HG03354 (cell line): ENCODE measurements around the gene ZNF286A.
A peak's percentile ranks its signal among the peaks of the same experiment; 100 is the strongest.
"Not testable (repeated sequence)": the region's sequence is repeated elsewhere in the genome, so short reads cannot be mapped to it uniquely, and the experiment has no call there.

ENCODE experiments used
- ATAC-seq: cut with Tn5 transposase; IDR thresholded peaks from one replicate; pipeline ENCODE4 v1.9.1; 2021; ENCODE audit warnings: mild to moderate bottlenecking; ENCODE audit not compliant: unreplicated experiment, poor library complexity, severe bottlenecking

Gene ZNF286A

DNA sequence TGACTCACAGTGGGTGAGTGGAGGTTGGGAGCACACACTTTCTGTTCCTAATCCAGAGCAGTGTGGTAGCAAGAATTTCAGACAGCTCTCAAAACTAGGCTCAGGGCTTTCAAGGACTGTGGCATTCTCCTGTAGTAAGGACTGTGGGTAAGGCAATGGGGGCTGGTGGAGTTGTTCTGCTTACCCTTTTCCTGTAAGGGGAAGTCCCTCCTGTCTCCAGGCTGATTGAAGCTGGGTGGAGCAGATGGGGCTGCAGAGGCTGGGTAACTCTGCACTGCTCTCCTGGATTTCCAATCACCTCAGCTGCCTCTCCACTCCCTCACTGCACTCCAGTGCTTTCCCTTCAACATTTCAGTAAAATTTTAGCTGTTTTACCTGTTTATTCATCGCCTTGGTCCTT lies 12.1 kb upstream of the ZNF286A start:
- ATAC-seq: not testable (repeated sequence)

DNA sequence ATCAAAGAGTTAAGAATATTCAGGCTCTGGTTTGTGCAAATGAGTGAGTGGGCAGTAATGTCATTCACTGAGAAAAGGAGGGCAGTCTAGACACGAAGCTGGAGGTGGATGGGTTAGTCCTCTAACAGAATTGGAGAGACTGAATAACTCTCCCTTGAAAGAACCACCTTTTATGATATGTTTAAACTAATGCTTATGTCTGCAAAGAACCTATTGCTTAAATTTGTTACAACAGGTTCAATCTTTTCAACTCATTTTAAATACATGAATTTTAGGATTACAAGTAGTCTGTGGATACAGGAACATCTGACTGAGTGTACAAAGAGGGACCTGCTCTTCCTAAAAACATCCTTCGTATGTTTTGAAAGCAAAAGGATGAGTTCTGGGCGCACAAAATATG lies 585 bp upstream of the ZNF286A start:
- ATAC-seq: not testable (repeated sequence)

DNA sequence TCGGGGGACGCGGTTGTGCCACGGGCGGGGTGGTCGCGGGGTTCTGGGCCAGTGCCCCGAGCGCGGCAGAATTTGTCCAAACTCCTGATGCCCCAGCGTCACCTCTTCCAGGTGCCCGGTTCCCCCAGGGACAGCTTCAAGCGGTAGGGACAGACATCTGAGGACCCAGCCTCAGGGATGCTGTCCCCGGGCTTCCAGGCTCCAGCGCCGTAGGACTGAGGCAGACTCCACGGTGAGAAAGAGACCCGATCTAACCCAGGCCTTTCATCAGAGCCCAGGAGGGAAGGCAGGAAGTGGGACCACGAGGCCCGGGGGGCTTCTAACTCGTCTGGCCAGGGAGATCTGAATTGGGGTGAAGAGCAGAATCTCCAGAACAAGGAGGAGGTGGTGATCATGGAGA lies 385 bp downstream of the ZNF286A start:
- peak; percentile 3 for ATAC-seq

DNA sequence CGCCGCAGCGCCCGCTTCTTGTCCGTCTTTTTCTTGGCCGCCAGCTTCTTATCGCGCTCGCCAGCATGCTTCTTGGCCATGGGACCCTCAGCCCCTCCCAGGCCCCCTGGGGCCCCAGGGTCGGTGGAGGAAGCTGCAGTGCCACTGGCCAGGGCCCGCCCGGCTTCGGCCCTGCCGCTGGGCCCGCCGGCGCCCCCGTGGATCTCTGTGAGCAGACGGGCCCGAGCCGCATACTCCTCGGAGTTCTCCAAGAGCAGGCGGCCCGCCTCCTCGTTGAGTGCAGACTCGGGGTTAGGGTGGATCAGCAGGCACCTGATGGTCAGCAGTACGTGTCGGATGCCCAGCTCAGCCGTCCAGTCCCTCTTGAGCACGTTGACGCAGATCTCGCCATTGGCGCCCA lies 4.7 kb downstream of the ZNF286A start:
- not testable (repeated sequence) for ATAC-seq

DNA sequence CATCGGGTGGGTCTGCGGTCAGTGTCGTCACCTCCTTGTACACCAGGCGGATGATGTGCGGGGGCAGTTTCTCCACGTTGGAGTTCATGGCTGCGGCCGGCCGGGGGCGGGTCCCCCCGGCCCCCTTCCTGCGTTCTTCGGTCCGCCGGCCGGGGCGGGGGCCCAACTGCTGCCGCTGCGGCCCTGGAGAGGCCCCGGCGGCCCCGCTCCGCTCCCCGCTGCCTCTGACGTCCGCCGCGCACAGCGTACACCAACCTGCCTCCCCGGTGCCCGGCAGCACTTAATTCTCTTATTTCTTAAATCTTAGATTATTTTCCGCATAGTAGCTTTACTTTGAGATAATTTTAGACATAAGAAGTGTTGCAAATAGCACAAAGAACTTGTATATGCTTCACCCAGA lies 5.3 kb downstream of the ZNF286A start:
- not testable (repeated sequence) for ATAC-seq

DNA sequence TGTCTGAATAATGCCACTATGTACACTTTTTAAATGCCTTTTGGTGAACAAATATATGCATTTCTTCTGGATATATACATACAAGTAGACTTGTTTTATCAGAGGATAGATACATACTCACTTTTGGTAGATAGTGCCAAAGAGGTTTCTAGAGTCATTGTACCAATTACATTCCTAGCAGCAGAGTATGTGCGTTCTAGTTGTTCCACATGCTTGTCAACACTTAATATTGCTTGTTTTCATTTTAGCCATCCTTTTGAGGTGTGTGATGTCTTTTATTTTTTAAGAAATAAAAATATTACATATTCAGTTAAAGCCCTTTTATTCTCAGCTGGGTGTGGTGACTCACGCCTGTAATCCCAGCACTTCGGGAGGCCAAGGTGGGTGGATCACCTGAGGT lies 9.3 kb downstream of the ZNF286A start:
- ATAC-seq: not testable (repeated sequence)

DNA sequence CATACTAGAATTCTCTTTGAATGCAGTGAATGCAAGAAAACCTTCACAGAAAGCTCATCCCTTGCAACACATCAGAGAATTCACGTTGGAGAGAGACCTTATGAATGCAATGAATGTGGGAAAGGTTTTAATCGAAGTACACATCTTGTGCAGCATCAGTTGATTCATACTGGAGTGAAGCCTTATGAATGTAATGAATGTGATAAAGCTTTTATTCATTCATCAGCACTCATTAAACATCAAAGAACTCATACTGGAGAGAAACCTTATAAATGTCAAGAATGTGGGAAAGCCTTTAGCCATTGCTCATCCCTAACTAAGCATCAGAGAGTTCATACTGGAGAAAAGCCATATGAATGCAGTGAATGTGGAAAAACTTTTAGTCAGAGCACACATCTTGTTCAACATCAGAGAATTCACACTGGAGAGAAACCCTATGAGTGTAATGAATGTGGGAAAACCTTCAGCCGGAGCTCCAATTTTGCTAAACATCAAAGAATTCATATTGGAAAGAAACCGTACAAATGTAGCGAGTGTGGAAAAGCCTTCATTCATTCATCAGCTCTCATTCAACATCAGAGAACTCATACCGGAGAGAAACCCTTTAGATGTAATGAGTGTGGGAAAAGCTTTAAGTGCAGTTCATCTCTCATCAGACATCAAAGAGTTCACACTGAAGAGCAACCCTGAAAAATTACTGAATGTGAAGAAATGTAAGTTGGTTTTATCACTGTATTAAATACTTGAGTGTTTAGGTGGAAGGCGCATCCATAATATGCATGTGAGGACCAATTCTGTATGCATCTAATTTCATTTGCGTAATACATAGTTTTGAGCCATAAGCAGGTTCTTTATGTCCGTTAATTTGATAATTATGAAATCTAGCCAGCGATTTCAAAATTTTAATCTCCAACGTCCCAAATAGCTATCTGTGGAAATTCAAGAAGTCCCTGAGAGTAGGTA lies 17.3 kb downstream of the ZNF286A start:
- not testable (repeated sequence) for ATAC-seq

DNA sequence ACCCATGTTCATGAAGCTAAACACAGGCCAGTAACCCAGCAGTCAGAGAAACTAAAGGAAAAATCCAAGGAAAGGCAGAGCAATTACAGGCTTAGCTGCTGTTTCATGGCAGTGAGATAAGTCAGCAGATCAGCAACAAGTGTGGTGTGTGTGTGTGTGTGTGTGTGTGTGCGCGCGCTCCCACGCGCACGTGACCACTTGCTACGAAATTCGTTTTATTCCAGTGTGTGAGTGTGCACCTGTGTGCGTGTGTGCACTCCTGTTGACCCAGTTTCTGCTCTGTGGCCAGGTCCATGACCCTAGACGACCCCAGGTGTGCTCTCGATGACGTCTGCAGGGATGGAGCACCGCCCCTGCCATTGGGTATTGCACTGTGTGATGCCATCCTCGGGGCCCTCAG lies 31.0 kb downstream of the ZNF286A start:
- not testable (repeated sequence) for ATAC-seq

DNA sequence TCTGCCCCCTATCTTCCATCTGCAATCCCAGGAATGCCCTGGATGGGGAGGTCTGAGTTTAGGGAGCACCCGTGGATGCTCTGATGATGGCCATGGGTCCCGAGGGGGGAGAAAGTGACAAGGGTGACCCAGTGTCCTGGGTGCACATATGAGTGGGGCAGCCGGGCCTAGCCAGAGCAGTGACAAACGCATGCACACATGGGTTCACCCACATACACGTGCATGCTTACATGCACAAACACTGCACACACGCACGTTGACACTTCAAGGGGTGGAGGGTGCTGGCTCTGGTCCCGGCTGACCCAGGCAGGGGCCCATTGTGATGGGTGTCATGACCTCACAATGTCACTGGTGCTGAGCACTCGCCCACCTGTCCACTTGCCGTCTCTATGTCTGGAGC lies 32.3 kb downstream of the ZNF286A start, which contains the start of gene TBC1D26:
TSS of gene TBC1D26 (plus strand) at position 384 of the 400 bp plus-strand sequence. CDS start 3,066 bp downstream, outside the sequence.
- ATAC-seq: not testable (repeated sequence)

DNA sequence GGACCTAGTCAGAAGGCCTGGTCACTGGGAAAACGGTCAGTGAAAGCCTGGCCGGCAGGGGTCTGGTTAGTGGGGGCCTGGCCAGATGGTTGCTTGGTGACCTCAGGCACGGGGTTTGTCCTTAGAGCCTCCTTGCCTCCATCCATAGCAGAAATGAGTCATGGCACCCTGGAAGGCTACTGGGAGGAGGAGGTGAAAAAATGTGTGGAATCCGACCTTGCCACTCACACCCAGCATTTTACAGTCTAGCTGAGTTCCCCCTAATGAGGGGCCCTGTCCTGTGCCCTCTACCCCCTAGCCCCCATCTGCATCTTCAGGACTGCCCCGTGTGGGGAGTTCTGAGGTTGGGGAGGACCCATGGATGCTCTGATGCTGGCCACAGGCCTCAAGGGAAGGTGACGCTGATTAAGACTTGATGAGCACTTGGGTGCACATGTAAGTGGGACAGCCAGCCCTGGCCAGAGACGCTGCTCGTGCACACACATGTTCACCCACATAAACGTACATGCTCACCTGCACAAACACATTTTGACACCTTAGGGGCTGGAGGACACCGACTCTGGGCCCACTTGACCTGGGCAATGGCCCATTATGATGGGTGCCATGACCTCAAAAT lies 33.7 kb downstream of the ZNF286A start:
- ATAC-seq: not testable (repeated sequence)

DNA sequence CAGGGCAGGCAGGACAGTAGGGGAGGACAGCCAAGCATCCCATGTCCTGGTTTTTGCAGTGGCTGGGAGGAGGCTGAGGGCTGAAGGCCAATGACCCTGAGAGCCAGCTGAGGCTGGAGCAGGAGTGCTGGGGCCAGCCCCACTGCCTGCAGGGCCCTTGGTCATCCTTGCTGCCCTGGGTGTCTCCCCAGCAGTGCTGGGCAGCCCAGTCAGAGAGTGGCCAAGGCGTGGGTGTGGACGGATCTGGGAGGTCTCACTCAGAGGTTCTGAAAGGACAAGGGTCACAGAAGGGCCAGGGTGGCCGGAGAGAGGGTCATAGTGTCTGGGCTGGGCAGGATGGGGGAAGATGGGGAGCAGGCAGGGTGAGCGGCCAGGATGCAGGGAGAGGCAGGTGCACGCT lies 37.0 kb downstream of the ZNF286A start:
- not testable (repeated sequence) for ATAC-seq

DNA sequence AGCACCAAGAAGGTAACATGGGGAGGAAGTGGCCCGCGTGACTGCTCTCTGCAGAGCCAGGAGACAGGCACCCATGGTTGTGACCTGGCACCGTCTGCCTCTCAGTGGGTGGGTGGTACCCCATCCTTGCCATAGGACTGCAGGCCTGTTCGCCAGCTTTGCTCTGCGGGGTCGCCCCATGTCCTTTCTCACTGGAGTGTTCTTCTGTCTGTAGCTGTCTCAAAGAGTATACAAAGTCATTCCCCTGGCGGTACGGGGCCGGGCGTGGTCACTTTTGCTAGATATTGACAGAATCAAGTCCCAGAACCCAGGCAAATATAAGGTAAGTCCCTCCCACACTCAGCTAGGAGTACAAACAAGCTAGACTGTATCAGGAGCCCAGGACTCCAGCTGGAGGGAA lies 38.5 kb downstream of the ZNF286A start:
- no peak for ATAC-seq

DNA sequence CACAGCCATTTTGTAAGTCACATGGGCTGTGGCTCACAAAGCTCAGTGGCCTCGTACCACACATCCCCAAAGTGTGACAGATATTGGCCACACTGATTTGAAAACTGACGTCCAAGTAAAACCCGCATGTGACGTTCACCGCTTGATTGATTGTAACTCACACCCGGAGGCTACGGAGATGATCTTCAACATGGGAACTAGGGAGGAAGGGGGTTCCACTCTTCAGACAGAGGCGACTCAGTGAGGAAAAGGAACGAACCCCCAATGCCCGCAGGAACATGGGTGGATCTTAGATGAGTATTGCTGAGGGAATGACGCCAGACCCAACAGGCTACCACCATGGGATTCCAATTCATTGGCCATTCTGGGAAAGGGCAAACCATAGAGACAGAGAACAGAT lies 39.7 kb downstream of the ZNF286A start:
- ATAC-seq: not testable (repeated sequence)

DNA sequence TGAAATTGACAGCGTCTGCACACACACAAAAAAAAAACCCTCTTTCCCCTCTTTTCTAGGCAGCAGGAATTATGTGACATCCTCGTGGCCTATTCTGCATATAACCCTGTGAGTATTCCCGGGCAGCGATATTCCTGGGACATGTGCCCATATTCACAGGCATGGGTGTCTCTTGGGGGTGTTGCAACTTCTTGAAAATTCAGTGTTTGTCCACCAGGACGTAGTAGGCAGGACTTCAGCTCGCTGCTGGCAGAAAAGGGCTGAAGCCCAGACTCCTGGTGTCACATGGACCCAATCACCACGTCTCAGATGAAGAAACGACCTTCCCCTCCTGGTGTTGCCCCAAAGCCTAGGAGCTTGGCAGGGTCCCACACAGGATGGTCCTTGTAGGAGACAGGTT lies 40.5 kb downstream of the ZNF286A start:
- ATAC-seq: not testable (repeated sequence)

DNA sequence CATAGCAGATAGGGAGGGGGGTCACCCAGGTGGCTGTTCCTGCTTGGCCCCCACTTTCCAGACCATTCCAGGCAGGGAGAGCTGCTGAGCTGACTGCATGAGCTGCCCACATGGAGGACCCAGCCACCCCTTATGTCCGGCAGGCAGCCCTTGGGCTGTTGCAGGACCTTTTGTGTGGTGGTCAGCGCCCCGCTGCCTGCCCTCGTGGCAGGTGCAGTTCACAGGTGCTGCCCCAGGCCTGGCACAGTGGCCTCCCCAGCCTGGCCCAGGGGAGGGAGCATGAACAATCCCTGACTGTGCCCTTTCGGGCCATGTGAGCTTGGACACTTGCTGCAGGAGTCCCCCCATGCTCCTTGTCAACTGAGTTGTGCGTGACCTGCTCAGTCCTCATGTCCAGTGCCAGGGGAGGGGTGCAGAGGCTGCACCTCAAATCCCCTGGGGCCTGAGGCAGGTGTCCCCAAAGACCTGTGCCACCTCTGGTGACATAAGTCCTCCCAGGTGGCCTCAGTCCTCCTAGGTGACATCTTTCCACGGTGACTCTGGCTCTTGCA lies 41.1 kb downstream of the ZNF286A start:
- no peak for ATAC-seq

DNA sequence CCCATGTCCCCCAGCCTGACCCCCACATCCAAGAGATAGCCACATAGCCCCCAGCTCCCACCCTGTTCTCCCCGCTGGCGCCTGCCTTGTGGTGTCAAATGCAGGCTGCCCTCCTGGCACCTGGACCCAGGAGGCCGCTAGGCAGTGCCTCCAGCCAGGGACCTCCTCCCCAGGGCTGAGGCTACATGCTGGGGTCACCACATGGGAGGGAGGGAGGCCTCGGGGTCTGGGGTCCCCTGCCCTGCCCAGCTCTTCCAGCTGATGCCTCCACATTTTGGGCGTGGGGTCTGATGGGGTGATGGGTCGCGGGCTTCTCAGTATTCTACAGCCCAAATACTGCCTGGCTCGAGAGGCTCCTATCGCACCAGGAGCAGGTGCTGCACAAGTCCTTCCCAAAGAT lies 42.1 kb downstream of the ZNF286A start:
- no peak for ATAC-seq

DNA sequence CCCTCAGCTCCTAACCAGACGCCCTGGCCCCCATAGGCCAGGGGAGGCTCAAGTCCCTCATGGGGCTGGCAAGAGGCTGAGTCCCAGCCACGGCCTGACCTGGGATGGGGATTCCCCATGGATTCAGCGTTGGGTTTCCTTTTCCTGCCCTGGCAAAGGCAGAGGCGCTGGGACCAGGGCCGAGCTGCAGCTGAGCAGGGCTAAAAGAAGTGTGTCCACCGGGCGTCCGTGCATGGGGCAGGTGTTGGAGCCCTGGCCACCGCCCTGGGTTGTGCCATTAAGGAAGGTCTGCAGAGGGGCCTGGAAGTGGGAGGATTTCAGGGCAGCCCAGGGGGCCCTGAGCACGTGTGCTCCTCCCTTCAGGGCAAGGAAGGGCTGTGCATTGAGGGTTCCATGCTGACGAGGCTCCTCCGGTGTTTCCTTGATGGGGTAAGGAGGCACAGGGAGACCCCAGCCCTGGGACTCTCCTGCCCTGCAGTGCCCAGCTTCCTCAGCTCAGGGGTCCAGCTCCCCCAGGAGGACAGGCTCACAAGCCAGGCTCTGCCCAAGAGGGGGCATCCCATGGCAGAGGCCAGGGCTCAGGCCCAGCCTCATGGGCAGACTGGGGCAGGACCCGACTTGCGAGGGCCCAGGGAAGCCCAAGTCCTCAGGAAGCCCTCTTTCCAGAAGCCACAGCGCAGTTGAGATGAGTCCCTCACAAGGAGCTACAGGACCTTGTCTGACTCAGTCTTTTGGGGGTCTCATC lies 42.7 kb downstream of the ZNF286A start:
- ATAC-seq: no peak

DNA sequence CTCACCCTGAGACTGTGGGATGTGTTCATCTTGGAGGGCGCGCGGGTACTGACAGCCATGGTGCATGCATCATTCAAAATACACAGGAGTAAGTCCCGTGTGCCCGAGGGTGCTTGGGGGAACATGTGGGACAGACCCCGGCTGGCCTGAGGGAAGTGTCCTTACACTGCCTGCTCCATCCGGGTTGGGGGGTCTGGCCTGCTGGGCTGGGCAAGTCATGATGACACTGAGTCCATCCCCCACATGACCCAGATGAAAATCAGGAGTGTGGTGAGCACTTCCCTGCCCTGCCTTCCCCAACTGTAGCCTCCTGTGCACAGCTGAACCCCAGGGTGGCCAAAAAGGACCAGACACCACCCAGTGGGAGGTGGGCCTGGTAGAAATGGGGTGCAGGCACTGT lies 43.4 kb downstream of the ZNF286A start:
- ATAC-seq: no peak

DNA sequence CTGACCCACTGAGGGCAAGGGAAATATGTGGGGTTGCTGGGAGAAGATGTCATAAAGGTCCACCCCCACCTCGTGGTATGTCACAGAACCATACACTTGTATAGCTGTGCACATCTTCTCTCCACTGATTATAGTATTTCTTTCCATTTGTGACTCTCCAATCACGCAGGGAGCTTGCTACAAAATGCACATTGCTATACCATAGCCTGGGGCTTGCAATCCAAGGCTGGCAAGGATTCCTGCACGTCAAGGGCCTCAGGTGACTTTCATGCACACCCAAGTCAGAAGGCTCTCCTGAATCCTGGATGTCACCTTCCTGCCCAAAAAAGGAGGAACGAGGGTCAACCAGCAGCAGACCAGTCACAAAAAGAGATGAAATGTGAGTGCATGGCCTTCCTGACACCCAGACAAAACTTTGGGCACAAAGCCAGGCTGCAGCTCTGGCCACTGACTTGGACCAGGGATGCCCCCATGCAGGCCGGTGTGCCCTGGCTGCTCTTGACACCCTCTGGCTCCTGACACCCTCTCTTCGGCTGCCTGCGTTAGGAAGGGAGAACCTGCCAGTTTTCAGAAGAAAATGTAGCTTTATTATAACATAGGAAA lies 44.6 kb downstream of the ZNF286A start:
- ATAC-seq: no peak

DNA sequence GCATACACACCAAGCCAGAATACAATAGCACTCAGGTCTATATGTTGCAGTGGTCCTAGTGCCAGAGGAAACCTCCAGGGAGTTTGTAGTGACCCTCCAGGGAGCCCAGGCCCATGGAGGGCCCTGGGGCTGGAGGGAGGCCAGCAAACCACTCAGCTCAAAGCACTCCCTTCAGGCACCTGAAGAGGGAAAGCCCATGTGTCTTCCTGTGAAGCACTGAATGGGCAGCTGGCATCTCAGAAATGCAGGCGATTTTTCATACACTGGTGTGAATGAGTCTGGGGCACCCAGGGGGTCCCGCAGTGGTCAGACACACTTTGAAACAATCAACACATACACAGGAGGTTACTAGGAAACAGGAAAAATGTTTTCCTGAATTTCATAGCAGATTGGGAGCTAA lies 45.3 kb downstream of the ZNF286A start:
- no peak for ATAC-seq
